GM18867 (cell line): ENCODE measurements around the gene ATF6.

Source experiments
- ATAC-seq: cut with Tn5 transposase; IDR thresholded peaks from one replicate; pipeline ENCODE4 v1.9.1; 2021; ENCODE audit warnings: mild to moderate bottlenecking, moderate library complexity; ENCODE audit not compliant: unreplicated experiment

ATF6 gene

DNA sequence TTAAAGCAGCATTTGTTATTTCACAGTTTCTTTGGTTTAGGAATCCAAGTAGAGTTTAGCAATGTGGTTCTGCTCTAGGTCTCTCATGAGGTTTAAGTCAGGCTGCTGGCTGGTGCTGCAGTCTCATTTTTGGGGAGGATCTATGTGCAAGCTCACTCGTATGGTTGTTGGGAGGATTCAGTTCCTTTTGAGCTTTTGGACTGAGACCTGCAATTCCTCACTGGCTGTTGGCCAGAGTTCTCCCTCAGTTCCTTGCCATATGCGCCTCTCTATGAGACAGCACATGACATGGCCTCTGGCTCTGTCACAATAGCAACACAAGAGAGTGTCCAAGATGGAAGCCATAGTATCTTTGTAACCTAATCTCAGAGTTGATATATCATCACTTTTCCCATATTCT is 166.5 kb downstream of the ATF6 start:
- ATAC-seq, result no peak

- ATAC-seq, result peak; percentile 49
Measured at GRCh38 chr1:161933592-161934588, 167.8 kb downstream of the ATF6 start.

GRCh38 chr1:161935264-161935663 is 169.1 kb downstream of the ATF6 start:
- no peak for ATAC-seq

DNA sequence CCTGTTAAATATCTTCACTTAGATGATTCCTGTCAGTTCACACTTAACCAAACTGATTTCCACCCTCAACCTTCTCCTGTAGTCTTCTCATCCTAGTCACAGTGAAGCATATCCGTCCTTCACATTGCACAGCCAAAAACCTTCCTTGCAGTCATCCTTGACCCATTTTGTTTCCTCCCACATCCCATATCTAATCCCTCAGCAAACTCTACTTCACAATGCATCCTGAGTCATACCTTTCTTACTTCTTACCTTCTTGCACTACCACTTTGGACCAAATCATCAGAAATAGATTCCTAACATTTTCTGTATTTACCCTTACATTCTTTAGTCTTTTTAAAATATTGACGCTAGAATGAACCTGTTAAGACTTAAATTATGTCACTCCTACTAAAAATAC is 170.7 kb downstream of the ATF6 start:
- no peak for ATAC-seq

DNA sequence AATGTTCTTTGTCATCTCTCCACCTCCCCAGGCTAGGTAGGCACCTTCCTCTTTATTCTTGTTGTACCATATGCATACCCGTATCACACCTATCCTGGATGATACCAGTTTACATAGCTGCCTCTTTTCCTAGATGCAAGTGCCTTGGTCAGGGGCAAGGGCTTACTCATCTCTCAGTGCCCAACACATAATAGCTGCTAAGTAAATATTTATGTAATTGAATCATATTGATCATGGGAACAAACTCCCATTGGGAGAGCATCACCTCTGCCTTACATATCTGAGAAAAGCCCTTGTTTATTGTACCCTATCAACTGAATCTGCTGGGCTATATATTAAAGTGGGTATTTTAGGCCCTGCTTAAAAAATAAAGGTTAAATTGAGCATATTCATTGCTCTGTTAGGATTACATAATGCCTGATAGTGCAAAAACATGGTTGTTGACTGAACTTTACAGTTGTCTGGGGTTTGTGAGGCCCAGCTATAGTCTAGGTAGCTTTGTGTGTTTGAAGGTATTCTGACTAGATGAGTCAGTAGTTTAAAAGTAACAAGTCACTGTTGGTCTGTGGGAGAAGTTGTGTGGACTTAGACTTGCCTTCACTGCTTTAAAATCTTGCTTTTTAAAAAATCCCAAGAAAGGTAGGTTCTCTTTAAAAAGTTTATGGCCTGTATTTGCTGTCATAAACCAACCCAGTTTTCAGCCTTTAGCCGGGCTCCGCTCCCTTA is 174.9 kb downstream of the ATF6 start:
- no peak for ATAC-seq

DNA sequence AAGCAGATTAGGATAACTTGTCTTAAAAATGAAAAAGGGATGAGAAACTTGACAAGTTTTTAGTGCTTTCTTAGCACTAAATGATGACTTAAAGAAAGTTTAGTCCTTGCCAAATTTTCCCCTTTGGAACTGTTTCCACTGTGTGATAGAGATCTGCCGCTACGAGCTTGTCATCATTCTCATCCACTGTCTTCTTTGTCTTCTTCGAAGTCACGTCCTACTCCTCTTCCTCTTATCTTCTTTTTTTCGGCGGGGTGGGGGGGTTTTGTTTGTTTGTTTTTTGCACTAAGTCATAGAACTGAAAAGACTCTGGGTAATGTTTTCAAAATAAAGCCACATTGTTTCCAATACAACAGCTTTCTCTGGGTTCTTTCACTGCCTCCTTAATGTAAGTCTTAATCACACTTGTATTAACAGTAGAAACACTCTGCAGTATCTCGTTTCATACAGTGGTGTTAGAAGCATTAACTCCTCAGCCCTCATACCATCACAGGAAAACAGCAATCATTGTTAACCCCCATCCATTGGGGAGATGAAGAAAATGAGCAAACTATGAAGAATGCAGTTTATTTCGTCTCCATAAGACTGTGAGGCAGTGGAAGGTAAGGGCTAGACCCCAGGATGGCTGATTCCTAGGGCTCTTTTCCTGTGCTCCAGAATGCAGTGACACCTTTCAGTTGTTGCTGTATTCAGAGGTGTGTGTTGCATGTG is 175.8 kb downstream of the ATF6 start:
- ATAC-seq, result no peak

GRCh38 chr1:161943737-161944136 is 177.6 kb downstream of the ATF6 start:
- ATAC-seq, result no peak

DNA sequence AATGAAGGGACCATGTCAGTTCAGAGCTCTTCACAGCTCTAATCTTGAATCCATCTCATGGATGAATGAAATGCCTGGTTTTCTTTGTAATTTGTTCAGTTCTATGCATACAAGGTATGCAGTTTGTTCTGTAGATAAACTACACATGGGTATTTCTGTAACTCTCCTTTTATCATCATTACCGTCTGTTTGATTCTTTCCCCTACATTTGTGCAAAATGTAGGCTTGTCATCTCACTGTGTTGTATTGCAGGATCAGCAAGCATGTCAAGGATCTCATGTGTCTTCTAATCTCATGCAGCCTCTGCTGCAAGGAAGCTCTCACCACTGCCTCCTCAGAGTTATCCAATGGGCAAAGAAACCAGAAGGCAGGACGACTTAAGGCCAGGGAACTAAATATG is 178.3 kb downstream of the ATF6 start:
- ATAC-seq, result no peak

DNA sequence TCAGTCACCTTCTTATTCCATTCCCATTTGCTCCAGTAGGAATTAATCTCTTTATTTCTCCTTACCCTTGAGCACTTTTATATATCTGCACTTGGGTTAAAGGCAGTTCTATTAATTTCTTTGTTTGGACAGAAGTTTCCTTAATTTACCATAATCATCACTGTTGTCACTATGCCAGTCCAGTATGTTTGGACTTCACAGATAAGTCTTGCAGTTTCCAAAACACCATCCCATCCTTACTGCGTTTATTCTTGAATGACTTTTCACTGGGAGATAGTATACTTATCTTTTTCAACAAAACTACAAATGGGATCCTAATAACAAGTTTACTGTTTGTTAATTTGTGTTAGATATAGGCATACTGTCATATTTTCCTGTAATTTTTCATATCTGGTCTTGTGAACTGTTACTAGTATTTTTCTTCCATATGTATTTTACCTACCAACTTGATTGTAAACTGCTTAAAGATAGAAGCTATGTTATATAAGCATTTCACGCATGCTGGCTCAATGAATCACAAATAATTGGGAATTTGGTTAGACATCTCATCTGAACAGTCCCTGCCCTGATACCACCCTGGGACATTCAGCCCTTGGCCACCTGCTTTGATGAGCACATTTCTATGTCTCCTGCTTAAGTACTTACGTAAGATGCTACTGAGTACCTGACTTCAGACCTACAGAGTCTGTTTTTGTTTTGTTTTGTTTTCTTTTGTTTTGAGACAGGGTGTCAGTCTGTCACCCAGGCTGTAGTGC is 179.4 kb downstream of the ATF6 start:
- no peak for ATAC-seq

GRCh38 chr1:161946071-161946987 is 180.2 kb downstream of the ATF6 start:
- ATAC-seq, result no peak

- ATAC-seq, result no peak
Measured at GRCh38 chr1:161948435-161948834, 182.3 kb downstream of the ATF6 start.

DNA sequence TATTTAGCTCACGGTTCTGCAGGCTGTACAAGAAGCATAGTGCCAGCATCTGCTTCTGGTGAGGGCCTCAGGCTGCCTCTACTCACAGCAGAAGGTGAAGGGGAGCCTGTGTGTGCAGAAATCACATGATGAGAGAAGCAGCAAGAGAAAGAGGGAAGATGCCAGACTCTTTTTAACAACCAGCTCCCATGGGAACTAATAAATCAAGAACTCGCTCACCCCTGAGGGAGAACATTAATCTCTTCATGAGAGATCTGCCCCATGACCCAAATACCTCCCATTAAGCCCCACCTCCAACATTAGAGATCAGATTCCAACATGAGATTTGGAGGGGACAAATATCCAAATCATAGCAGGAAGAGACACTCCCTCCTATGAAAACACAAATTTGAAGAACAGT is 183.4 kb downstream of the ATF6 start:
- ATAC-seq, result no peak

DNA sequence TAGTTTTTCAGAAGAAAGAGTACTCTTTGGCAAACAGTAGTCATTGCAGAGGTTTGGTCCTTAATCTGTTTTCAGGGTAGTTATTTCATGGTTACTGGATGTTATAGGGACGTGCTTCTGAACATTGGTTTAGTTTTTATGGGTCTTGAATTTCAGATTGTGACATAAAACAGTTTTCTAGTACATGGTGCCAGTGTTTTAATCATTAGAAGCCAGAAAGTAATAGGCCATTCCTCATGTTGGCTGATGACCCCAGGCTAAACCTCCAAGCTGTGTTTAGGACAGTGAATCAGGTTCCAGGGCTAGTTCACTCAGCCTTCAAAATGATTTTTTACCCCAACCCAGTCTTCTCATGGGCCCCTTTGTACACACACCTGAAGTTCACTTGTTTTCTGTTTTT is 184.3 kb downstream of the ATF6 start:
- ATAC-seq, result no peak

DNA sequence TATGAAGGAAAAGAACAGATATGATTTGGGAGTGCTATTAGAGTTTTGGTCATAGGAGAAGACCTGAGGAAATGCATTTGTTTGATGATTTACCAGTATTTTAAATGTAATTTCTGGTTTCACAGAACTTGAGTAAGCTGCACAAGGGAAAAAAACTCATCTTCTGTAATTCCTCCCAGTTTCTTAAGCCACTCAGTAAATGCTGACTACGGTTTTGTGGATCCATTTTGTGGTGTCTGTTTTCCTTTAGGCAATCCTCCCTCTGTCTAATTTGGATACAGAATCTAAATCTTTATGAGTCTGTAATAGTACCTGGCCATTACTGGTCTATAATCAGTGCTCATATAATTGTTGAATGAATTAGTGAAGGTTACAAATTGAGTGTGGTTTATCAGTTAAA is 185.5 kb downstream of the ATF6 start:
- ATAC-seq, result no peak

DNA sequence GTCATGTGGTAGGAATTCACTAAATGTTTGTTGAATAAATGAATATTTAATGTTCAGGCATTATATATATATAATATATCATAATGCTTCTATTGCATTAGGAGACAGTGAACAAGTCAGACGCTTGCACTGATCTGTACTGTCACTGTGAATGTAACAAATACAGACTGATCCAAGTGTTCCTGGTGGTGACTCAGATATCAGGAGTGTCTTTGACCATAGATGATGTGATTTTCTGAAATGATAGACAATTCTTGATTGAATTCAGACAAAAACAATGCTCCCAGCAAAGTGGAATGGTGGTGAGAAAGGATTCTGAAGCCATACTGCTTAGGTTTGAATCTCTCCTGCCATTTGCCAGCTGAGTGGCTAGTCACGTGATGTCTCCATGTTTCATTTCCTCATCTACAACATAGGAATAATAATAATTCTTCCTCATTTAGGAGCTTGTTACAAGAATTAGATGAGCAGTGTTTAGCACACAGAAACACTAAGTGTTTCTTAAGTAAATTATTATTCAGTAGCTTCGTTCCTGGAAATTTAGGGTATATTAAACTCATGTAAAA is 186.6 kb downstream of the ATF6 start:
- ATAC-seq, result no peak

GRCh38 chr1:161953256-161953920 is 187.3 kb downstream of the ATF6 start:
- no peak for ATAC-seq

DNA sequence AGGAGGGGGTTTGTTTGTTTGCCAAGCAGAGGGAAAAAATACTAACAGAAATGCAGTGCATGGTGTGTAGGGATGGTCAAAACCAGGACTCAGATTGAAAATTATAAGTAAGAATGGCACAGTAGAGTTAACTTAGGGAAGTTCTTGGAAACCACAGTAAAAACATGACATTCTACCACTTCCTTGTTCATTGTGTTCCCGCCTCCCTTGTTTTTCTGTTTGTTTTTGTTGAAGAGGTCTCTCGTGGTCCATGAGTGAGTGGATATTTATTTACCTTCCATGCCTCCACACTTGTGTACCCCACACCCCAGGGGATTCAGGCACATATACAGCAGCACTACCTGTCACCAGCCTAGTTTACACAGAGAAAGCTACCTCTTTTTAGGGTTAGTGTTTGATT is 187.9 kb downstream of the ATF6 start:
- ATAC-seq, result no peak

- ATAC-seq, result no peak
Measured at GRCh38 chr1:161954466-161954865, 188.3 kb downstream of the ATF6 start.

GRCh38 chr1:161955606-161956005 is 189.5 kb downstream of the ATF6 start:
- no peak for ATAC-seq
